ENCODE data around the gene DYNC1LI2. TPM values are rescaled to one million over a fixed set of nuclear protein-coding genes. Genes with fewer than 3 reads are reported as not detected.

The DYNC1LI2 gene
- total and polyA plus RNA-seq, 2 of the 8 experiments (the other 6 are each of a cell fraction or from before 2014, with no cell fraction given) = 35.0 to 70.8 TPM

DNA sequence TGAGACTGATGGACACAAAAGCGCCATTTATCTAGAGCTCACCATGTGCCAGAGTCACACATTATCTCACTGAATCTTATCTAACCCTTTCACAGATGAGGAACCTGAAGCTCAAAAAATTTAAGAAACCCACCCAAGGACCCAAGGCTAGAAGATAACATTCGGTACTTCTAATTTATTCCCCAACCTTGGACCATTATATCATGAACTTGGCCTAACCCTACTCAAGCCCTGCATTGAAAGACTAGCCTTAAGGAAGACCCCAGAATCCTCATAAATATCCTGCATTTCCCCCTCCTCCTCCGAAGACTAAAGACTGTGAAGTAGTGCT lies 548 bp upstream of the DYNC1LI2 start:
- peaks cover 7% of the 10 kb centered on the region for H3K79me1 ChIP-seq (ENCODE audit: low read depth, low read length)
- H2BK12ac ChIP-seq (ENCODE audit: low read depth, low read length) = no peak overlapping the region
- H3K14ac ChIP-seq (ENCODE audit: insufficient read length) = no peak overlapping the region
- peak overlapping the region; percentile 55 for H3K56ac ChIP-seq (replicated peaks; ENCODE audit: insufficient read length, low read depth, low read length)
- H4K91ac ChIP-seq (replicated peaks; ENCODE audit: insufficient read length, low read length) = peak overlapping the region; percentile 20
- no peak overlapping the region for H3K23ac ChIP-seq (ENCODE audit: insufficient read length)
- peak overlapping the region; percentile 55 for H4K5ac ChIP-seq (ENCODE audit: insufficient read length, low read depth, low read length)
- H2BK5ac ChIP-seq (ENCODE audit: low read depth, low read length) = no peak overlapping the region
- H2BK20ac ChIP-seq (ENCODE audit: low read length) = no peak overlapping the region
- peak overlapping the region in 1 of 4 experiments; percentile 99; a peak in 1 of 7 replicates for H3K9ac ChIP-seq (replicated peaks in 1 of 4; ENCODE audit: extremely low read depth in 1 of 4, low read depth in 3 of 4, low read length in 3 of 4)
- no peak overlapping the region for H2AK5ac ChIP-seq (ENCODE audit: low read depth, low read length)
- peaks cover 12 to 14% of the 10 kb centered on the region in 2 experiments for H4K20me1 ChIP-seq (replicated peaks in 1 of 2; ENCODE audit: control insufficient read depth in 1 of 2, insufficient read depth in 2 of 2, low read length in 2 of 2)
- peaks cover 13 to 30% (median 17%) of the 10 kb centered on the region in 4 experiments for H3K36me3 ChIP-seq (ENCODE audit: control insufficient read depth in 2 of 4, insufficient read depth in 4 of 4, low read length in 3 of 4)
- peaks cover 3 to 9% (median 6%) of the 10 kb centered on the region in 4 experiments; a peak in 6 of 7 replicates for H3K4me1 ChIP-seq (replicated peaks in 1 of 4; ENCODE audit: control insufficient read depth in 3 of 4, insufficient read depth in 4 of 4, low read length in 3 of 4)
- CTCF ChIA-PET (ENCODE audit: partially characterized antibody) = interaction anchor here (0.6 to 2.2 kb wide), 15 partner anchors 10 to 167 kb away, joined by 3 to 15 read pairs (median 4); no protein-coding TSS in a partner anchor
- H3K4me2 ChIP-seq (ENCODE audit: insufficient read depth in 1 of 2, low read depth in 2 of 2, low read length in 2 of 2) = peak overlapping the region; percentile 34 to 98; a peak in 2 of 4 replicates
- H2BK15ac ChIP-seq (ENCODE audit: low read length) = 0 out of 2 replicates have a peak overlapping the region, but pooled peaks have one; percentile 9
- H4K8ac ChIP-seq (ENCODE audit: extremely low read depth, insufficient read depth, low read length) = peak overlapping the region; percentile 100; the same call in 1 of the 2 replicates
- peaks cover 0 to 2% (median 0%) of the 10 kb centered on the region in 4 experiments; a peak in 1 of 7 replicates for H3K27me3 ChIP-seq (replicated peaks in 1 of 4; ENCODE audit: control insufficient read depth in 3 of 4, extremely low read depth in 1 of 4, insufficient read depth in 3 of 4, low read length in 3 of 4)
- DNase-seq (ENCODE audit: low read depth in 1 of 2, low spot score in 2 of 2) = no peak
- POLR2A ChIA-PET (ENCODE audit: partially characterized antibody) = interaction anchor here (0.8 to 4.8 kb wide), 21 partner anchors 9 to 148 kb away, joined by 3 to 52 read pairs (median 3); partner anchors contain the start of genes NAE1 and PDP2
- H2AFZ ChIP-seq (ENCODE audit: low read length) = peak overlapping the region; percentile 96
- H3K4me3 ChIP-seq (ENCODE audit: extremely low read depth in 1 of 4, insufficient read depth in 2 of 4, low read depth in 3 of 4, low read length in 4 of 4) = peak overlapping the region in 1 of 4 experiments; percentile 98; a peak in 2 of 8 replicates
- H2BK120ac ChIP-seq (replicated peaks; ENCODE audit: low read depth, low read length) = peak overlapping the region; percentile 7
- peaks cover 8% of the 10 kb centered on the region for H3K23me2 ChIP-seq (ENCODE audit: low read depth, low read length)
- H3K79me2 ChIP-seq (ENCODE audit: control insufficient read depth in 1 of 2, insufficient read depth in 2 of 2, low read length in 2 of 2) = peaks cover 17 to 43% of the 10 kb centered on the region in 2 experiments
- 60% methylated on average over 3 of the region's 3 CpGs; no CpG with 5 or more reads in 1 of the 2 experiments for WGBS, 2 experiments (ENCODE audit: extremely low coverage in 1 of 2, insufficient coverage in 1 of 2, insufficient read length in 1 of 2, insufficient replicate concordance in 2 of 2, low coverage in 1 of 2, low lambda C conversion rate in 2 of 2, missing lambda C conversion rate in 1 of 2)
- FAIRE-seq = no peak
- H3K9me3 ChIP-seq (ENCODE audit: insufficient read depth in 2 of 2, low read depth in 1 of 2, low read length in 1 of 2) = no peaks in the 10 kb centered on the region
- H3K18ac ChIP-seq (ENCODE audit: extremely low read depth, low read length) = peak overlapping the region; percentile 32; the same call in 1 of the 2 replicates
- H3K27ac ChIP-seq (ENCODE audit: low read depth, low read length) = no peak overlapping the region
- H3K4ac ChIP-seq (replicated peaks; ENCODE audit: insufficient read length, low read depth, low read length) = no peak overlapping the region
- no peak for TF ChIP-seq TBP (IDR thresholded peaks at IDR 0.05; ENCODE audit: low read depth, low read length)
